HUES64 (cell line): Measurements from ENCODE around the gene EDIL3.
A peak's percentile ranks its signal among the peaks of the same experiment; 100 is the strongest.

Source experiments
- H3K27ac ChIP-seq: 2 replicates; pipeline ENCODE4 v1.7.0; 2013; ENCODE audit warnings: low read depth, low read length, inconsistent platforms
- H3K27me3 ChIP-seq: 2 replicates; pipeline ENCODE4 v1.6.1; 2013; ENCODE audit warnings: mild to moderate bottlenecking, low read length; ENCODE audit not compliant: insufficient read depth
- H3K36me3 ChIP-seq: 2 replicates; pipeline ENCODE4 v1.6.1; 2013; ENCODE audit warnings: mild to moderate bottlenecking, low read length; ENCODE audit not compliant: insufficient read depth
- H3K4me1 ChIP-seq: 2 replicates; pipeline ENCODE4 v1.6.1; 2013; ENCODE audit warnings: mild to moderate bottlenecking, low read length, moderate library complexity; ENCODE audit not compliant: insufficient read depth
- H3K4me3 ChIP-seq: 2 replicates; pipeline ENCODE4 v1.5.1; 2013; ENCODE audit warnings: mild to moderate bottlenecking, low read length, moderate library complexity
- H3K9ac ChIP-seq: 2 replicates; pipeline ENCODE4 v1.6.1; 2013; ENCODE audit warnings: mild to moderate bottlenecking, low read depth, low read length
- H3K9me3 ChIP-seq: 2 replicates; pipeline ENCODE4 v1.6.1; 2013; ENCODE audit warnings: low read depth, low read length; ENCODE audit not compliant: insufficient read depth
- WGBS: fragments of 150-250, 120-280 bp; methylation state at CpG from one replicate; pipeline ENCODE4 v1.1.7; 2013; ENCODE audit warnings: missing lambda C conversion rate; 5-methylcytosine and 5-hydroxymethylcytosine counted together

The EDIL3 gene

GRCh38 chr5:84113246-84114105, 271.2 kb downstream of the EDIL3 start:
- H3K9ac ChIP-seq: peak overlapping the region; percentile 22; the same call in 1 of the 2 replicates
- H3K27ac ChIP-seq: peak overlapping the region; percentile 29; the same call in 1 of the 2 replicates
- H3K4me3 ChIP-seq: peak overlapping the region; percentile 5; the same call in 1 of the 2 replicates
- WGBS: 93% methylated on average over 5 of the region's 6 CpGs
- H3K9me3 ChIP-seq: no peaks in the 10 kb centered on the region
- H3K36me3 ChIP-seq: no peaks in the 10 kb centered on the region
- H3K27me3 ChIP-seq: no peaks in the 10 kb centered on the region
- H3K4me1 ChIP-seq: peaks cover 29% of the 10 kb centered on the region

GRCh38 chr5:84092738-84093137, 291.9 kb downstream of the EDIL3 start:
- peaks cover 2% of the 10 kb centered on the region; the same call in 1 of the 2 replicates for H3K36me3 ChIP-seq
- no peak overlapping the region for H3K4me3 ChIP-seq
- no peak overlapping the region for H3K27ac ChIP-seq
- no peak overlapping the region for H3K9ac ChIP-seq
- H3K4me1 ChIP-seq: no peaks in the 10 kb centered on the region
- H3K9me3 ChIP-seq: peaks cover 15% of the 10 kb centered on the region
- H3K27me3 ChIP-seq: no peaks in the 10 kb centered on the region
- WGBS: 98% methylated on average over 3 of the region's 3 CpGs

- H3K36me3 ChIP-seq: no peaks in the 10 kb centered on the region
- no peak overlapping the region for H3K9ac ChIP-seq
- no peak overlapping the region for H3K4me3 ChIP-seq
- H3K27ac ChIP-seq: no peak overlapping the region
- WGBS: 91% methylated on average over 4 of the region's 4 CpGs
- peaks cover 2% of the 10 kb centered on the region for H3K9me3 ChIP-seq
- no peaks in the 10 kb centered on the region for H3K4me1 ChIP-seq
- H3K27me3 ChIP-seq: no peaks in the 10 kb centered on the region
Measured at GRCh38 chr5:84091127-84091799, 293.4 kb downstream of the EDIL3 start.

- Histone ChIP-seq H3K4me1 (no peaks in the 10 kb centered on the region), H3K9ac (no peak overlapping the region), H3K27ac (no peak overlapping the region), H3K4me3 (no peak overlapping the region), H3K9me3 (no peaks in the 10 kb centered on the region), H3K27me3 (no peaks in the 10 kb centered on the region), H3K36me3 (no peaks in the 10 kb centered on the region)
- 89% methylated on average over 1 of the region's 2 CpGs for whole genome bisulfite sequencing
Measured at GRCh38 chr5:84088996-84089395, 295.7 kb downstream of the EDIL3 start.

- Histone ChIP-seq H3K4me1 (no peaks in the 10 kb centered on the region), H3K4me3 (no peak overlapping the region), H3K27ac (no peak overlapping the region), H3K9me3 (no peaks in the 10 kb centered on the region), H3K27me3 (no peaks in the 10 kb centered on the region), H3K9ac (no peak overlapping the region), H3K36me3 (no peaks in the 10 kb centered on the region)
- 90% methylated on average over 6 of the region's 6 CpGs for WGBS
Measured at GRCh38 chr5:84086511-84086910, 298.2 kb downstream of the EDIL3 start.

- no peaks in the 10 kb centered on the region for H3K4me1 ChIP-seq
- no peak overlapping the region for H3K9ac ChIP-seq
- H3K27me3 ChIP-seq: no peaks in the 10 kb centered on the region
- no peaks in the 10 kb centered on the region for H3K36me3 ChIP-seq
- no peak overlapping the region for H3K27ac ChIP-seq
- no peaks in the 10 kb centered on the region for H3K9me3 ChIP-seq
- 90% methylated on average over 8 of the region's 8 CpGs for WGBS
- no peak overlapping the region for H3K4me3 ChIP-seq
Measured at GRCh38 chr5:84085387-84086041, 299.2 kb downstream of the EDIL3 start.

GRCh38 chr5:84080908-84081307, 303.8 kb downstream of the EDIL3 start:
- no peaks in the 10 kb centered on the region for H3K4me1 ChIP-seq
- no peak overlapping the region for H3K4me3 ChIP-seq
- H3K9me3 ChIP-seq: no peaks in the 10 kb centered on the region
- no peak overlapping the region for H3K9ac ChIP-seq
- H3K27ac ChIP-seq: no peak overlapping the region
- 85% methylated on average over 1 of the region's 1 CpG for WGBS
- H3K36me3 ChIP-seq: no peaks in the 10 kb centered on the region
- no peaks in the 10 kb centered on the region for H3K27me3 ChIP-seq

- H3K27ac ChIP-seq: no peak overlapping the region
- no peaks in the 10 kb centered on the region for H3K4me1 ChIP-seq
- H3K36me3 ChIP-seq: no peaks in the 10 kb centered on the region
- H3K27me3 ChIP-seq: no peaks in the 10 kb centered on the region
- no peaks in the 10 kb centered on the region for H3K9me3 ChIP-seq
- no peak overlapping the region for H3K9ac ChIP-seq
- H3K4me3 ChIP-seq: no peak overlapping the region
Measured at GRCh38 chr5:84072339-84072738, 312.3 kb downstream of the EDIL3 start.

- Histone ChIP-seq H3K4me1 (no peaks in the 10 kb centered on the region), H3K4me3 (no peak overlapping the region), H3K27me3 (no peaks in the 10 kb centered on the region), H3K36me3 (no peaks in the 10 kb centered on the region), H3K9ac (no peak overlapping the region), H3K27ac (no peak overlapping the region), H3K9me3 (no peaks in the 10 kb centered on the region)
- WGBS: 94% methylated on average over 13 of the region's 13 CpGs
Measured at GRCh38 chr5:84069608-84070179, 315.0 kb downstream of the EDIL3 start.

- Histone ChIP-seq H3K4me3 (no peak overlapping the region), H3K9ac (no peak overlapping the region), H3K4me1 (no peaks in the 10 kb centered on the region), H3K27me3 (no peaks in the 10 kb centered on the region), H3K27ac (no peak overlapping the region), H3K9me3 (no peaks in the 10 kb centered on the region), H3K36me3 (peaks cover 12% of the 10 kb centered on the region)
- 90% methylated on average over 1 of the region's 1 CpG for WGBS
Measured at GRCh38 chr5:84063041-84063440, 321.6 kb downstream of the EDIL3 start.

- Histone ChIP-seq H3K4me3 (no peak overlapping the region), H3K9ac (no peak overlapping the region), H3K36me3 (peaks cover 12% of the 10 kb centered on the region), H3K27ac (no peak overlapping the region), H3K27me3 (no peaks in the 10 kb centered on the region), H3K9me3 (no peaks in the 10 kb centered on the region), H3K4me1 (no peaks in the 10 kb centered on the region)
- WGBS: 100% methylated on average over 1 of the region's 2 CpGs
Measured at GRCh38 chr5:84059672-84060071, 325.0 kb downstream of the EDIL3 start.
